HG03571 (cell line): Measurements from ENCODE around the gene KRTAP5-6.

ENCODE experiments used
- ATAC-seq: cut with Tn5 transposase; IDR thresholded peaks from one replicate; pipeline ENCODE4 v1.9.1; 2021; ENCODE audit not compliant: unreplicated experiment

Gene KRTAP5-6

DNA sequence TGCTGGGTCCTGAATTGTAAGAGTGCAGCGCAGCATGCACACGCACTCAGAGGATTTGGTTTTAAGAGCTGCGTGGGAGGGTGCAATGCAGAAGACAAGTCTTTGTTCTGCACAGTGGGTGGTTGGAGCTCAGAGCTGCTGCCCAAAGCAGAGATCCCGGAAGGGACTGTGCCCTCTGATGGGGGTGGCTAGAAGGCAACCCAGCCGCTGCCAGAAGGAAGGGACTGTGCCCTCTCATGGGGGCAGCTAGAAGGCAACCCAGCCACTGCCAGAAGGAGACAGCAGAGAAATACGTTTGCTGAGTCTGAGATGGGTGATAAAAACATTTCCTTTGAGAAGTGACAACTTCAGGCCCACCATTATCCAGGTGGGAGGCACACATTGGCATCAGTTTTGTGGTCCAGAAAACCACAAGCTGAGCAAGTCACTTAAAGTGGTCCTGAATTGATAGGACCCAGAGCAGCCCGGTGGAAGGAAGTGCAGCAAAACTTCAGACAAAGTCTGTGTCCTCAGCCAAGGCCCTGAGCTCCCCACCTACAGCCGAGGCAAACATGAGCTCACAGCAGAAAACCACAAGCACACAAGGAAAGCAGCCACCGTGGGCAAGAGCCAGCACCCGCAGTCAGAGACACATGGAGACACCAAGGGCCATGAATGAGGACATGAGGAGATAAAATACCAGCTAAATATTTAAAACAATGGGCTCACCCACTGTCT lies 4.3 kb downstream of the KRTAP5-6 start:
- no peak for ATAC-seq

DNA sequence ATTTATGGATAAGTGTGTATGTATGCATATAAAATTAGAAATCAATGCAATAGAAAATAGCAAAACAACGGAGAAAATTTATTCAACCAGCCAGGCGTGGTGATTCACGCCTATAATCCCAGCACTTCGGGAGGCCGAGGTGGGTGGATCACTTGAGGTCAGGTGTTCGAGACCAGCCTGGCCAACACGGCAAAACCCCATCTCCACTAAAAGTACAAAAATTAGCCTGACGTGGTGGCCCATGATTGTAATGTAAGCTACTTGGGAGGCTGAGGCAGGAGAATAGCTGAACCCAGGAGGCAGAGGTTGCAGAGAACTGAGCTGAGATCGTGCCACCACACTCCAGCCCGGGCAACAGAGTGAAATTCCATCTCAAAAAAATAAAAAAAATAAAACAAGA lies 5.5 kb downstream of the KRTAP5-6 start:
- ATAC-seq: no peak

GRCh38 chr11:1703146-1703545 lies 6.2 kb downstream of the KRTAP5-6 start:
- ATAC-seq: no peak

DNA sequence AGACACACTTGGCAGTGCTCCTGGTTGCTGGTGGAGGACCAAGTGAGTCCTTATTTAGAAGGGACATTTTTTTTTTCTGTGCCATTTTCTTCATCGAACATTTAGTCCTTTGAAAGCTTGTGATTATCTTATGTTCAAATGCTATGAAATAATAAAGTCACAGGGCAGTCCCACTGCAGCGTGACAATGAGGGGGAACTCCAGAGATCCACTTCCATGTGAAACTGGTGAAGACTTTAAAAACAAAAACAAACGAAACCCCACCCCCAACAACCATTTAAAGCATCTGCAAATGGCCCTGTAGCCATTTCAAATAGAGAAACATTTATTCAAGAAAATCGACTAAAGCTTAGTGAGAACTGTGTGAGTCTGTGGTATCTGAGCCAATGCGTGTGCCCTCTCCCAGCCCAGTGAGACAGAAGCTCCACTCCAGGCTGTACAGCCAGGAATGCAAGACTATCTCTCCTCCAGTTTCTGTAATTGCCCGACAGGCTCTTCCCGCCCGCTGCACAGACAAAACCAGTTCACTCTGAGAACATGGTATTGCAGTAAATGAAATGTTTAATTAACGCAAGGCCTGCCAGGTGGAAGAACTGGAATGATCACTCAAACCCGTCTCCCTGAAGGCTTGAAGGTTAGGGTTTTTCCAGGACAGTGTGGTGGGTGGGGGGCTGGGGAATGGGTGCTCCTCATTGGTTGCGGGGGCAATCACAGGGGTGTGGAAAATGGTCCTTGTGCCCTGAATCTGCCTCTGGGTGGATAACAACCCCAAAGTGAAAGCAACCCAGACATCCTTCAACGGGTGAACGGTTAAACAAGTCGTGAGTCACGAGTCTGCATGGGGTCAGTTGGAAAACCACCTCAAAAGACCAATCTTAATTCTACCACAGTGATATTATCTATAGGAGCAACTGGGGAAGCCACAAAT lies 8.4 kb downstream of the KRTAP5-6 start:
- ATAC-seq: no peak

- ATAC-seq: no peak
Observed at GRCh38 chr11:1706634-1707400, 9.8 kb downstream of the KRTAP5-6 start.

DNA sequence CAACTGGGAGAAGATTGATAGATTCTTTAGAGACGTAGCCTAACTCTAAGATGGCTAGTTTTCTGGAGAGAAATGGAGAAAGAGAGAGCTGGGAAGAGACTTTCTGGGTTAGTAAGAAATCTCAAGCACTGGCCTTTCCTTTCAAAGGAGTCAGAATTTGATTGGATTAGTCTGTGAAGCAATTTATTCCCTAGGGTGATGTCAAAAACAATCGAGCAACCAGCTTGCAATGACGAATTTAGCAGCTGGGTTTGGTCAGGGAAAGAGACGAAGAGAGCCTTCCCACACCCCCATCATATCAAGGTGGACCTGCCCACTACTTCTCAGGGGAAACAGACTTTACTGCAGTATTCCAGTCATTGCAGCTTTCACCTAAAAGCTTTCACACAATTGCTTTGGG lies 10.8 kb downstream of the KRTAP5-6 start:
- no peak for ATAC-seq

DNA sequence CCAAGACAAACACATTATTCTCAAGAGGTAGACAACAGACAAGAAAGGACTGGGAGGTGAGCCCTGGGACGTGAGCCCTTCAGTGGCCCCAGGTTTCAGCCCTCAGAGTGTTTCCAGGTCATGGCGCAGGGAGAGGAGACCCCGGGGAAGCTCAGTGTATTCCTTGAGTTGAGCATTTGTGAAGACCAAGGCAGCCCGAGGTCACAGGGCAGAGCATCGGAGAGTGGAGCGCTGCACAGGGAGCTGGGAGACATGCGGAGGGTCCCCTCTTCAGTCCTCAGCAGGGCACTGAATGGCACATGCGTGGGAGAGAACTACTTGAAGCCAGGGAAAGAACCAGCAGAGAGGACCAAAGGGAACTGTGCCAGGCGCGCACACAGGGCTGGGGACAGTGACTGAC lies 11.7 kb downstream of the KRTAP5-6 start:
- ATAC-seq: no peak

DNA sequence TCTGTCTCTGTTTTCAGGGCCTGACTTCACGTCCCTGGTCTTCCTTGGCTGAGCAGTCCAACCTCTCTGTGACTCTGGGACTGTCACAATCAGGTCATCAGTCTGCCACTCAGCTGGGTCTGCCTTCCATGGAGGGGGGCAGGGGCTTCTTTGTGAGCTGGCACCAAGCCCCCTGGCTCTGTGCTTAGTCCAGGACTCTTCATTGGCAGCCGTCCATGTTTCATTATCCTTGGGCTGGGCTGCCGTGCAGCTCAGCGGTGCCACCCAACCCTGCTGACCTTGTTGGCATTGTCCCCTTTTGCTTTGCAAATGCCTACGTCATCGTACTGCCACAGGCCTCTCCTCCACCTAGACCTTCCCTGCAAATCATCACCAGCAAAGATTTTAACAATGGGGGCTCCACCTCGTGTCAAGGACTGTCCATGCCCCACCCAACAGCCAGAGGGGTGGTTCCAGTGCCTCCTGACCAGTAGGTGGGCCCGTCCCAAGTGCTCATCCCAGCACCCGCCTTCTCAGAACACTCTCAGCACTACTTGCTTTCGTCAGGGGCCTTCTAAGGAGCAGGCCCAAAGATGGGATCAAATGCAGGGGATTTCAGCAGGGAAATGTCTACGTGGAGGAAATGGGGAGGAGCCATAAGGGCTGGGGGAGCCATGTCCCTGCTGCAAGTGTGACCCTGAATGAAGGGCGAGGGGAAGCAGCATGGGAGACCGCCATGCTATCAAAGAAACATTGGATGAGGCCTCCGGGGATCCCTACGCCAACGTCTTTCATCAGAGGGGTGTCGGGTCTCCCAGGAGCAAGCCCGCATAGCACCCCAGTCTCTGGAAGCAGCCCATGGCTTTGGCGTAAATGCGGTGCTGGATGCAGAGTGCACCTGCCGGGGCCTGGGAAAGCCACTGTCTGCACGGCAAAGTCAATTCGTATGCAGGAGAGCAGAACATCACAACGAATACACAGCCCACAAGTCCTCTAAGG lies 18.2 kb downstream of the KRTAP5-6 start:
- ATAC-seq: no peak

GRCh38 chr11:1717745-1718144 lies 20.8 kb downstream of the KRTAP5-6 start:
- no peak for ATAC-seq

DNA sequence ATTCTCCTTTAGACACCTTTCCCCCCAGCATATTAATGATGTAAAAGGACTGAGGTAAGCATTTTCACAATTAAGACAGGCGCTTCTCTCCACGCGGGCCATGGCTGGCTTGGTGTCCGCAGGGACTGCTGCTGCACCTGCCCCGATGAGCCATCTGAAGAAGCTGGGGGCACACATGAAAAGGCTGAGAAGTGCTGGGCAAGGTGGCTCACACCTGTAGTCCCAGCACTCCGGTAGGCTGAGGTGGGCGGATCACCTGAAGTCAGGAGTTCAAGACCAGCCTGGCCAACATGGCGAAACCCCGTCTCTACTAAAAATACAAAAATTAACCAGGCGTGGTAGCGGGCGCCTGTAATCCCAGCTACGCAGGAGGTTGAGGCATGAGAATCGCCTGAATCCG lies 21.3 kb downstream of the KRTAP5-6 start:
- no peak for ATAC-seq

GRCh38 chr11:1719781-1720180 lies 22.8 kb downstream of the KRTAP5-6 start:
- ATAC-seq: no peak

GRCh38 chr11:1727096-1727690 lies 30.2 kb downstream of the KRTAP5-6 start:
- no peak for ATAC-seq

DNA sequence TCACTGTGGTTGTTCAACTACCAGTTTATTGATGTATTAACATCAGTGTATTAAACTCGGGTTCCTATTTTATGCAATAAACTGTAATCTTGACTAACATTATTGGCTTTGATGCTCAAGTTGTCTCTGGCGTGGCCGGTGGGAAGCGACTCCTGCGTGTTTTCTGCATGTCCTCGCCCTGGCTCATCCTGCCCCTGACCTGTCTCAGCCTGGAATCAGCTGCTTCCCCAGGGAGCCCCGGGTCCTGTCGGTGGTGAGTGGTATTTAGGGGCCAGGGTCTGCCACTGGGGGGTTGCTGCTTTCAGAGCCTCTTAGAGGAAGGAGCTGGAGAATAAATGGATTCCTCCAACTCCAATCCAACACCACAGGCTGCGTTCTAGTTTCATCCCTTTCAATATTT lies 30.9 kb downstream of the KRTAP5-6 start:
- ATAC-seq: no peak

- ATAC-seq: no peak
Observed at GRCh38 chr11:1728301-1728700, 31.3 kb downstream of the KRTAP5-6 start.

DNA sequence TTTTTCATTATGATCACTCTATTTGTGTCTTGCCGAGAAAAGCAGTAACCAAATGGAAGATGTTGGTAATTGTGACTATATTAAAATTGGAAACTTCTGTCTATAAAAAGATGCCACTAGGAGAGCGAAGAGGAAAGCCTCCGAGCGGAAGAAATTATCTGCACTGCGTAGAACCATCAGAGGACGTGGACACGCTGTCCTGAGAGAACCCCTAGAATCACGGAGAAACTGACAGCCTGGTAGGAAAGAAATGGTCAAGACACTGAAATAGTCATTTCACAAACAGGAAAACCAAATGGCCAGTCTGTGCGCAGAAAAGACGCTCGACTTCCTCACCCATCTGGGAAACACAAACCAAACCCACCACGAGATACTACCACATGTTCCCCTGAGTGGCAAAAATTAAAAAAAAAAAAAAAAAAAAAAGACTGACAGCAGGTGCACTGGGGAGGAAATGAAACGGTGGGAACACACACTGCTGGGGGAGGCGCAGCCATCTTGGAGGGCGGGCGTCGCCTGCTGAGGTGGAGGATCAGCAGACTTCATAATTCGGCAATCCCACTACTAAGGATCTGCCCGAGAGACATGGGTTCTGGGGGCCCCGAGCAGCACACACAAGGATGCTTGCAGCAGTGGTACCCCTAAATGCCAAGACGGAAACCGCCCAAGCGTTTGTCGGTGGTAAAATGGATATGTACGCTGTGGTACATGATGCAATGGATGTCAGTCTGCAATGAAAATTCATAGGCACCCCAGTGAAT lies 32.1 kb downstream of the KRTAP5-6 start:
- no peak for ATAC-seq

GRCh38 chr11:1729692-1730011 lies 32.7 kb downstream of the KRTAP5-6 start:
- no peak for ATAC-seq

DNA sequence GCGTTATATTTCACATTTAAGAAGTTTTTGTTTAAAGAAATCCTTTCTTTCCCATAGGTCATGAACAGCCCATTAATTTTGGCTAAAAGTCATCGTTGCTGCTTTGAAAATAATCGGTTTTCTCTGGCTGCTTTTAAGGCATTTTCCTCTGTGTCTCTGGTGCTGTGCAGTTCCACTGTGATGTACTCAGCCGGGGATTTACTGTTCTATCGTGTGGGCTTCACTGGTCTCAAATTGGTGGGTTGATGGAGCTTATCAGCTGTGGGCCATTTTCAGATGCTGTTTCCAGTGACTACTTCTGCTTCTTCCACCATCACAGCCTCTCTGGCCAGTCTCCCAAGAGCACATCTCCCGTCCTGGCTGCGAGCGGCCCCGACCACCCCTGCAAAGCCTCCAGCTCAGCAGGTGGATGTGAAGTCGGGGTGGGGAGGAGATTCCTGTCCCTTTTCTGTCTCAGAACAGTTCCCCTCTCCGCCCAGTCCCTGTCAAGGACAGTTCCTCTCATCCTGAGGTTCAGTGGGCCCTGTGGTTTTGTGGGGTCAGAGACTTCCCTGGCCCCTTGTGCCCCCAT lies 33.1 kb downstream of the KRTAP5-6 start:
- ATAC-seq: no peak

GRCh38 chr11:1731451-1732059 lies 34.6 kb downstream of the KRTAP5-6 start:
- no peak for ATAC-seq
